Measurements from ENCODE around the gene GTF2F2. TPM values are rescaled to one million over a fixed set of nuclear protein-coding genes. Genes with fewer than 3 reads are reported as not detected.

GTF2F2 gene
- total and polyA plus RNA-seq, 2 donors (not counting 1 experiment from before 2014, with no cell fraction given): 5.9 to 19.6 TPM

DNA sequence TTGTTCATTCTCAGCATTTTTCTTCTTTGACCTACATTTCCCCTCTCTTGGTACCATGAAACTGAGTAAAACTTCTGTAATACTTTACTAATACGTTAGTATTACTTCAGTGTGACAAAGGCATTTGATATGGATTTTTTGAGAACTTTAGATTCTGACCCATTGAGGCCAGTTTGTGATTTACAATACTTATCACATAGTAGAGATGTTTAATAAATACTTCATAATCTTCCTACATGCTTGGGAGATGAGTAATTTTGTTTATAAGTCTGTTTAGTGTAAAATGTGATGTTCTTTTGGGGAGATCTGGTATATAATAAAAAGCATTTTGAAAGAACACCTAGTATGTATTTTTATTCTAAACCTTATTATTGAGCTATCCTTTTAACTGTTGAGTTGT lies 29.7 kb downstream of the GTF2F2 start:
- intact Hi-C loops (cut with micrococcal nuclease): no loop called here
- H3K4me1 ChIP-seq (ENCODE audit: control insufficient read depth in 2 of 2, insufficient read depth in 2 of 2, low read length in 2 of 2): no peaks in the 10 kb centered on the region
- ChIA-PET POLR2A (no interaction called here), CTCF (no interaction called here)
- no peaks in the 10 kb centered on the region for H3K27me3 ChIP-seq (replicated peaks in 1 of 4; ENCODE audit: control extremely low read depth in 1 of 4, control insufficient read depth in 3 of 4, insufficient read depth in 4 of 4, low read length in 3 of 4)
- H3K4me3 Mint-ChIP-seq: no peak overlapping the region
- H3K36me3 ChIP-seq (replicated peaks in 1 of 2; ENCODE audit: control extremely low read depth in 1 of 2, control insufficient read depth in 1 of 2, extremely low read depth in 1 of 2, insufficient read depth in 2 of 2, low read length in 1 of 2): peaks cover 2 to 13% of the 10 kb centered on the region in 2 experiments
- H3K4me3 ChIP-seq (ENCODE audit: control extremely low read depth in 1 of 5, extremely low read depth in 1 of 5, insufficient read depth in 1 of 5, low read depth in 2 of 5, low read length in 4 of 5): no peak overlapping the region
- no peak overlapping the region for H3K9ac ChIP-seq (ENCODE audit: low read length)
- no peaks in the 10 kb centered on the region for H3K9me3 ChIP-seq (ENCODE audit: control extremely low read depth in 1 of 3, control insufficient read depth in 2 of 3, insufficient read depth in 1 of 3, low read length in 2 of 3)
- peaks cover 37% of the 10 kb centered on the region for H4K20me1 ChIP-seq (ENCODE audit: control insufficient read depth, insufficient read depth, low read length, poor library complexity, severe bottlenecking)
- H3K4me2 ChIP-seq (replicated peaks; ENCODE audit: low read depth, low read length, poor library complexity, severe bottlenecking): no peak overlapping the region
- TF ChIP-seq CTCF (IDR thresholded peaks at IDR 0.05) (no peak), EZH2 (IDR thresholded peaks at IDR 0.05; ENCODE audit: borderline replicate concordance, insufficient read depth, low read depth, low read length, poor library complexity, severe bottlenecking) (no peak)
- H3K9me3 Mint-ChIP-seq (ENCODE audit: insufficient read depth): no peaks in the 10 kb centered on the region
- DNase-seq (no peak), ATAC-seq (ENCODE audit: low read depth) (no peak)
- no peaks in the 10 kb centered on the region for H3K27me3 Mint-ChIP-seq
- H2AFZ ChIP-seq (ENCODE audit: insufficient read depth, low read depth, low read length, poor library complexity, severe bottlenecking): no peak overlapping the region
- no CpG with 5 or more reads among the region's 1 CpG for WGBS (ENCODE audit: insufficient coverage)
- no peak overlapping the region for H3K27ac ChIP-seq (ENCODE audit: low read length in 2 of 2)
- H3K27ac Mint-ChIP-seq: no peak overlapping the region
- H3K4me1 Mint-ChIP-seq: peaks cover 10% of the 10 kb centered on the region
- H3K79me2 ChIP-seq (ENCODE audit: control insufficient read depth, insufficient read depth, low read length): peaks cover 42% of the 10 kb centered on the region

DNA sequence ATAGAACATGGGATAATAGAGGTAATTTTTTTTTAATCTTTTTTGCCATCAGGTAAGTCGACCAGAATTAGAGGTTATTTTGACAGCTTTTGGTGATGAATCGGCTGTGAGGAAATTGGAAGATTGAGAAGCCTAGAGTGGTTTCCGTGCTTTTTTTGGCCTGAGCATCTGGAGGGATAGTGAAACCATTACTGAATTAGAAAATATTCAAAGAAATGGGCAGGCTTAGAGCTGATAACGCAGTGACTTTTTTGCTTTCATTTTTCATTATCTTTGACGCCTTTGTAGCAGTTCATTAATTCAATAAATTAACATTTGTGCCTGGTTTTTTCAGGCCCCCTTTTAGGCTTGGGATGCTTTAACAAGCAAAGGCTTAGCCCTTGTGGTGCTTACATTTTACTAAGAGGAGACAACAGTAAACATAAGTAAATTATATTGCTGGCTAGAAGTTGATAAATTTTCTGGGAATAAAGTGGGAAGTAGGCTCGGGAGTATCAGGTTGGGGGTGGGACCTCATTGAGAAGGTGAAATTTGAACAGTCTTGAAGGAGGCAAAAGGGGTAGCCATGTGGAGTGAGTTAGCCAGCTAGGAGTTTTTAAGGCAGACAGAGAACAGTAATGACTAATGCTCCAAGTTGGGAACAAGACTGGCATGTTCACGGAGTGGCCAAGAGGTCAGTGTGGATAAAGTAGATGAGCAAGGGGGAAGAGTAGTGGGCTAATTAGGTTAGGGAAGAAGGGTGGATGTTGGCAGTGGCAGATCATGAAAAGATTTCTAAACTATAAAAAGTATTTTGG lies 36.5 kb downstream of the GTF2F2 start:
- intact Hi-C loops (cut with micrococcal nuclease): no loop called here

More for the DNA sequence above, 36.5 kb downstream of the GTF2F2 start:
- Histone ChIP-seq H3K4me1 (ENCODE audit: control insufficient read depth in 2 of 2, insufficient read depth in 2 of 2, low read length in 2 of 2) (no peaks in the 10 kb centered on the region), H3K79me2 (ENCODE audit: control insufficient read depth, insufficient read depth, low read length) (peaks cover 8% of the 10 kb centered on the region), H2AFZ (ENCODE audit: insufficient read depth, low read depth, low read length, poor library complexity, severe bottlenecking) (no peak overlapping the region), H3K9me3 (ENCODE audit: control extremely low read depth in 1 of 3, control insufficient read depth in 2 of 3, insufficient read depth in 1 of 3, low read length in 2 of 3) (peaks cover 0 to 5% (median 4%) of the 10 kb centered on the region in 3 donors), H3K27ac (ENCODE audit: low read length in 2 of 2) (no peak overlapping the region), H4K20me1 (ENCODE audit: control insufficient read depth, insufficient read depth, low read length, poor library complexity, severe bottlenecking) (peaks cover 5% of the 10 kb centered on the region), H3K36me3 (replicated peaks in 1 of 2; ENCODE audit: control extremely low read depth in 1 of 2, control insufficient read depth in 1 of 2, extremely low read depth in 1 of 2, insufficient read depth in 2 of 2, low read length in 1 of 2) (peaks cover 14 to 39% of the 10 kb centered on the region in 2 experiments), H3K4me2 (replicated peaks; ENCODE audit: low read depth, low read length, poor library complexity, severe bottlenecking) (no peak overlapping the region), H3K4me3 (ENCODE audit: control extremely low read depth in 1 of 5, extremely low read depth in 1 of 5, insufficient read depth in 1 of 5, low read depth in 2 of 5, low read length in 4 of 5) (no peak overlapping the region), H3K27me3 (replicated peaks in 1 of 4; ENCODE audit: control extremely low read depth in 1 of 4, control insufficient read depth in 3 of 4, insufficient read depth in 4 of 4, low read length in 3 of 4) (no peaks in the 10 kb centered on the region), H3K9ac (ENCODE audit: low read length) (no peak overlapping the region)
- CTCF ChIA-PET: no interaction called here
- TF ChIP-seq CTCF (IDR thresholded peaks at IDR 0.05) (no peak), EZH2 (IDR thresholded peaks at IDR 0.05; ENCODE audit: borderline replicate concordance, insufficient read depth, low read depth, low read length, poor library complexity, severe bottlenecking) (no peak)
- no peak overlapping the region for H3K27ac Mint-ChIP-seq
- peaks cover 2% of the 10 kb centered on the region for H3K9me3 Mint-ChIP-seq (ENCODE audit: insufficient read depth)
- no peaks in the 10 kb centered on the region for H3K27me3 Mint-ChIP-seq
- POLR2A ChIA-PET: no interaction called here
- 98% methylated on average over 6 of the region's 7 CpGs for WGBS (ENCODE audit: insufficient coverage)
- no peak for ATAC-seq (ENCODE audit: low read depth)
- DNase-seq: no peak
- H3K4me3 Mint-ChIP-seq: no peak overlapping the region
- H3K4me1 Mint-ChIP-seq: peaks cover 6% of the 10 kb centered on the region
